Neural cell (in vitro differentiated cells): Measurements from ENCODE around the gene SLIT3. TPM values are rescaled to one million over a fixed set of nuclear protein-coding genes. Genes with fewer than 3 reads are reported as not detected.

ENCODE experiments used
- H2AFZ ChIP-seq: fragments of 200-600, 300-800 bp; sonication (generic), shearing (Covaris generic); 2 replicates; pipeline ENCODE4 v1.6.0; 2014; ENCODE audit warnings: low read depth, mild to moderate bottlenecking, antibody characterized with exemption, low read length, moderate library complexity
- H3F3A ChIP-seq: fragments of 200-600 bp; shearing (Covaris generic); 2 replicates; pipeline ENCODE4 v1.6.1; 2016; ENCODE audit warnings: mild to moderate bottlenecking, moderate library complexity, mixed read lengths, antibody characterized with exemption, low read length; ENCODE audit not compliant: insufficient read depth, poor library complexity, severe bottlenecking
- H3K27ac ChIP-seq: fragments of 200-600, 300-800 bp; sonication (generic), shearing (Covaris generic); 2 replicates; pipeline ENCODE4 v1.5.1; 2014; ENCODE audit warnings: mild to moderate bottlenecking, low read length, moderate library complexity
- H3K27me3 ChIP-seq: fragments of 300-800, 200-600 bp; sonication (generic), shearing (Covaris generic); 2 replicates; pipeline ENCODE4 v1.6.0; 2014; ENCODE audit warnings: mild to moderate bottlenecking, low read depth, low read length, moderate library complexity; ENCODE audit not compliant: insufficient read depth
- H3K36me3 ChIP-seq: fragments of 300-800, 200-600 bp; sonication (generic), shearing (Covaris generic); 2 replicates; pipeline ENCODE4 v1.5.1; 2014; ENCODE audit warnings: mild to moderate bottlenecking, antibody characterized with exemption, low read length, moderate library complexity; ENCODE audit not compliant: insufficient read depth
- H3K4me2 ChIP-seq: fragments of 300-800, 200-600 bp; sonication (generic), shearing (Covaris generic); 2 replicates; pipeline ENCODE4 v1.6.0; 2014; ENCODE audit warnings: mild to moderate bottlenecking, low read length
- H3K4me3 ChIP-seq: fragments of 300-800, 200-600 bp; sonication (generic), shearing (Covaris generic); 2 replicates; pipeline ENCODE4 v1.5.1; 2014; ENCODE audit warnings: mild to moderate bottlenecking, low read length, moderate library complexity
- H3K79me2 ChIP-seq: fragments of 200-600 bp; shearing (Covaris generic); replicated peaks from 2 replicates; pipeline ENCODE4 v1.6.0; 2014; ENCODE audit warnings: mild to moderate bottlenecking, low read length, moderate library complexity; ENCODE audit not compliant: insufficient read depth
- H3K9ac ChIP-seq: fragments of 300-800, 200-600 bp; sonication (generic), shearing (Covaris generic); 2 replicates; pipeline ENCODE4 v1.6.1; 2016; ENCODE audit warnings: mild to moderate bottlenecking, low read length, mixed read lengths
- H3K9me2 ChIP-seq: fragments of 200-600 bp; shearing (Covaris generic); 2 replicates; pipeline ENCODE4 v1.6.1; 2016; ENCODE audit warnings: mild to moderate bottlenecking, low read length, mixed read lengths; ENCODE audit not compliant: insufficient read depth
- H3K9me3 ChIP-seq: fragments of 200-600, 300-800 bp; sonication (generic), shearing (Covaris generic); 2 replicates; pipeline ENCODE4 v1.6.1; 2016; ENCODE audit warnings: mild to moderate bottlenecking, mixed run types, low read length, moderate library complexity, mixed read lengths
- H4K20me1 ChIP-seq: fragments of 200-600 bp; shearing (Covaris generic); 2 replicates; pipeline ENCODE4 v1.6.1; 2016; ENCODE audit warnings: mild to moderate bottlenecking, mixed run types; ENCODE audit not compliant: insufficient read depth
- CTCF ChIP-seq: fragments of 450-650 bp; IDR thresholded peaks from 2 replicates; pipeline ENCODE4 v1.5.1; 2014; ENCODE audit warnings: antibody characterized with exemption, mild to moderate bottlenecking, moderate library complexity; ENCODE audit not compliant: poor library complexity, severe bottlenecking
- EP300 ChIP-seq: fragments of 450-650 bp; conservative IDR thresholded peaks from 2 replicates; pipeline ENCODE4 v1.6.1; 2014; ENCODE audit warnings: antibody characterized with exemption, mild to moderate bottlenecking, moderate library complexity; ENCODE audit not compliant: poor library complexity, severe bottlenecking
- EZH2 ChIP-seq: fragments of 200-600, 300-800 bp; shearing (Covaris generic), sonication (generic); IDR thresholded peaks from 2 replicates; pipeline ENCODE4 v1.6.1; 2014; ENCODE audit warnings: antibody characterized with exemption, low read length, borderline replicate concordance, mild to moderate bottlenecking; ENCODE audit not compliant: insufficient read depth, poor library complexity, severe bottlenecking
- MXI1 ChIP-seq: fragments of 450-650 bp; conservative IDR thresholded peaks from 2 replicates; pipeline ENCODE4 v1.6.1; 2014; ENCODE audit warnings: antibody characterized with exemption, mild to moderate bottlenecking; ENCODE audit not compliant: poor library complexity, severe bottlenecking
- POLR2AphosphoS5 ChIP-seq: IDR thresholded peaks from 2 replicates; pipeline ENCODE4 v1.6.1; 2012
- RAD21 ChIP-seq: fragments of 450-650 bp; conservative IDR thresholded peaks from 2 replicates; pipeline ENCODE4 v1.6.1; 2014; ENCODE audit warnings: antibody characterized with exemption, mild to moderate bottlenecking, moderate library complexity
- SMC3 ChIP-seq: fragments of 450-650 bp; conservative IDR thresholded peaks from 2 replicates; pipeline ENCODE4 v1.6.1; 2014; ENCODE audit warnings: antibody characterized with exemption, mild to moderate bottlenecking, moderate library complexity; ENCODE audit not compliant: poor library complexity
- TAF1 ChIP-seq: IDR thresholded peaks from 2 replicates; pipeline ENCODE4 v1.6.1; 2012; ENCODE audit warnings: low read depth
- polyA plus RNA-seq: library from polyadenylated mRNA; depleted of rRNA; stranded (reverse); fragments of >200 nt; gene quantifications from 2 replicates; pipeline ENCODE4 v1.2.3, GENCODE V29; 2014
- TF ChIP-seq, protein P1 (sequence below): IDR thresholded peaks from 2 replicates; pipeline ENCODE4 v1.6.1; 2012; ENCODE audit warnings: borderline replicate concordance

SLIT3 gene
- polyA plus RNA-seq, 1 donor from 2014 or later = 1.2 TPM

- Histone ChIP-seq H2AFZ (no peak overlapping the region), H3K9me3 (no peaks in the 10 kb centered on the region), H3K4me3 (no peak overlapping the region), H3K27ac (no peak overlapping the region), H3K27me3 (no peaks in the 10 kb centered on the region), H3K9ac (no peak overlapping the region), H4K20me1 (no peaks in the 10 kb centered on the region), H3K36me3 (no peaks in the 10 kb centered on the region), H3K9me2 (no peaks in the 10 kb centered on the region), H3F3A (no peaks in the 10 kb centered on the region), H3K4me2 (no peak overlapping the region), H3K79me2 (no peaks in the 10 kb centered on the region)
- TF ChIP-seq CTCF (no peak), SMC3 (no peak), RAD21 (no peak), EP300 (no peak)
Measured at GRCh38 chr5:168788107-168788506, 512.8 kb downstream of the SLIT3 start.

DNA sequence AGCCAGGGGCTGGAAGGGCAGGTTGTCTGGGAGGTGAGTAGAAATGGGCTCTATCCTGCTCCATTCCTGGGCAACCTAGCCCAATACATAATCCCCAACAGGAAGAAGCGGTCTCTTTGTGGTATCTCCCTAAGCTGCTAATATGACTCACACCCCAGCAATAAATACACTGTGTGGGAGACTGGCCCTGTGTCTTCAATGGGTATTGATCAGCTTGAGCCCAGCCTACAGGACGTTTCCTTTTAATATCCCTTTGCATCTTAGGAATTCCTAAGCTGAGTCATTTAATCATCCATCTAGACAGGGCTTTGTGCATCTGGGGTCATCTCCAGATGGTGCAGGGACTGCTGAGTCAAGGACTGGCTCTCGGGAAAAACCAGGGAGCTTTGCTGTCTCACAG, 514.8 kb downstream of the SLIT3 start:
- no peaks in the 10 kb centered on the region for H3K27me3 ChIP-seq
- H3K27ac ChIP-seq = no peak overlapping the region
- no peaks in the 10 kb centered on the region for H4K20me1 ChIP-seq
- no peak overlapping the region for H3K4me2 ChIP-seq
- no peak overlapping the region for H3K9ac ChIP-seq
- TF ChIP-seq POLR2AphosphoS5 = no peak
- no peak for TF ChIP-seq SMC3
- no peaks in the 10 kb centered on the region for H3K9me2 ChIP-seq
- H3K9me3 ChIP-seq = no peaks in the 10 kb centered on the region
- H3K4me3 ChIP-seq = no peak overlapping the region
- no peaks in the 10 kb centered on the region for H3K79me2 ChIP-seq
- H3F3A ChIP-seq = no peaks in the 10 kb centered on the region
- H3K36me3 ChIP-seq = no peaks in the 10 kb centered on the region
- no peak overlapping the region for H2AFZ ChIP-seq

DNA sequence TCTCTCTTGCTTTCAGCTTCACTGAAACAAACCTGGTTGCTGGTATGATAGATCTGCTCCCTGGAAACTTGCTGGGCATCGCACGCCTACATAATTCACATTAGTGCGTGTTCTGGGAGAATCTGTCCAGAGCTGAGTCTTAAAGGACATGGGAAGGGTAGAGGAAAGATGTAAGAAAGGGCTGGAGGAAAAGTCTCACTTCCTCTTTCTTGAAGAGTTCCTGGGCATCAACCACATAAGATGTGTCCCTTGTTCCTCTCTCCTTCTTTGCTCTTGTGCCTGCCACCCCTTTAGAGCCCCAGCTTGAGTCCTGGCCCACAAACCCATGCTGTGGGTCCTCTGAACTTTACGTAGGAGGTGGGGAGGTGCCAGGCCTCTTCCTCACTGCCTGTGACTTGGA, 516.5 kb downstream of the SLIT3 start:
- no peaks in the 10 kb centered on the region for H3K79me2 ChIP-seq
- no peak overlapping the region for H2AFZ ChIP-seq
- H3K9ac ChIP-seq = no peak overlapping the region
- H3K27me3 ChIP-seq = no peaks in the 10 kb centered on the region
- TF ChIP-seq POLR2AphosphoS5 (no peak), TAF1 (no peak), MXI1 (no peak), SMC3 (no peak), EZH2 (no peak), RAD21 (no peak), EP300 (no peak), CTCF (no peak)
- TF ChIP-seq, protein P1, sequence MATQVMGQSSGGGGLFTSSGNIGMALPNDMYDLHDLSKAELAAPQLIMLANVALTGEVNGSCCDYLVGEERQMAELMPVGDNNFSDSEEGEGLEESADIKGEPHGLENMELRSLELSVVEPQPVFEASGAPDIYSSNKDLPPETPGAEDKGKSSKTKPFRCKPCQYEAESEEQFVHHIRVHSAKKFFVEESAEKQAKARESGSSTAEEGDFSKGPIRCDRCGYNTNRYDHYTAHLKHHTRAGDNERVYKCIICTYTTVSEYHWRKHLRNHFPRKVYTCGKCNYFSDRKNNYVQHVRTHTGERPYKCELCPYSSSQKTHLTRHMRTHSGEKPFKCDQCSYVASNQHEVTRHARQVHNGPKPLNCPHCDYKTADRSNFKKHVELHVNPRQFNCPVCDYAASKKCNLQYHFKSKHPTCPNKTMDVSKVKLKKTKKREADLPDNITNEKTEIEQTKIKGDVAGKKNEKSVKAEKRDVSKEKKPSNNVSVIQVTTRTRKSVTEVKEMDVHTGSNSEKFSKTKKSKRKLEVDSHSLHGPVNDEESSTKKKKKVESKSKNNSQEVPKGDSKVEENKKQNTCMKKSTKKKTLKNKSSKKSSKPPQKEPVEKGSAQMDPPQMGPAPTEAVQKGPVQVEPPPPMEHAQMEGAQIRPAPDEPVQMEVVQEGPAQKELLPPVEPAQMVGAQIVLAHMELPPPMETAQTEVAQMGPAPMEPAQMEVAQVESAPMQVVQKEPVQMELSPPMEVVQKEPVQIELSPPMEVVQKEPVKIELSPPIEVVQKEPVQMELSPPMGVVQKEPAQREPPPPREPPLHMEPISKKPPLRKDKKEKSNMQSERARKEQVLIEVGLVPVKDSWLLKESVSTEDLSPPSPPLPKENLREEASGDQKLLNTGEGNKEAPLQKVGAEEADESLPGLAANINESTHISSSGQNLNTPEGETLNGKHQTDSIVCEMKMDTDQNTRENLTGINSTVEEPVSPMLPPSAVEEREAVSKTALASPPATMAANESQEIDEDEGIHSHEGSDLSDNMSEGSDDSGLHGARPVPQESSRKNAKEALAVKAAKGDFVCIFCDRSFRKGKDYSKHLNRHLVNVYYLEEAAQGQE = no peak
- no peak overlapping the region for H3K27ac ChIP-seq
- H3K9me3 ChIP-seq = no peaks in the 10 kb centered on the region
- no peaks in the 10 kb centered on the region for H4K20me1 ChIP-seq
- H3K9me2 ChIP-seq = no peaks in the 10 kb centered on the region
- H3K4me2 ChIP-seq = no peak overlapping the region
- no peak overlapping the region for H3K4me3 ChIP-seq
- H3K36me3 ChIP-seq = no peaks in the 10 kb centered on the region
- H3F3A ChIP-seq = no peaks in the 10 kb centered on the region
